Occipital lobe (tissue), 2 donors: ENCODE data around the gene TBC1D22A. TPM values are rescaled to one million over a fixed set of nuclear protein-coding genes. Genes with fewer than 3 reads are reported as not detected.

Experiments used
- DNase-seq: peaks from one replicate; lab custom pipeline; 2025; lab: John Stamatoyannopoulos, UW
- total RNA-seq: library from RNA; depleted of rRNA; stranded (reverse); fragments of >200 nt; gene quantifications from one replicate; pipeline ENCODE4 v1.2.3, GENCODE V29; 2014

The TBC1D22A gene
- total RNA-seq, 1 donor from 2014 or later: 4.5 TPM

DNA sequence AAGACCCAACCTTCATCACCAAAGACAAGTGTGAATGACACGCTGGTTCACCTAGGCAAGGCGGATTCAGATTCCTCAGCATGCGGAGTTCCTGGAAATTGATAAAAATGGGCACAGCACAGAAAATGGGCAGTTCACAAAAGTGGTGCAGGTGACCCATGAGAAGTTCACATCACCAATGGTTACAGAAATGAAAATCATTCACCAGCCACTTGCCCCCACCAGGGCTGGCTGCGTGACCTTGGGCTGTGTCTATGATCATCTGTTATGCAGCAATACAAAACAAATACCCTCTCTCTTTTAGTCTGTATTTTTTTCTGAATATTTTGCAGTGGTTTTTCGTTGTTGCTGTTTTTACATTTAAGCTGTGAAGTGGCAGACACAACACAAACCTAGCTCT lies 415.9 kb downstream of the TBC1D22A start:
- no peak for DNase-seq

DNA sequence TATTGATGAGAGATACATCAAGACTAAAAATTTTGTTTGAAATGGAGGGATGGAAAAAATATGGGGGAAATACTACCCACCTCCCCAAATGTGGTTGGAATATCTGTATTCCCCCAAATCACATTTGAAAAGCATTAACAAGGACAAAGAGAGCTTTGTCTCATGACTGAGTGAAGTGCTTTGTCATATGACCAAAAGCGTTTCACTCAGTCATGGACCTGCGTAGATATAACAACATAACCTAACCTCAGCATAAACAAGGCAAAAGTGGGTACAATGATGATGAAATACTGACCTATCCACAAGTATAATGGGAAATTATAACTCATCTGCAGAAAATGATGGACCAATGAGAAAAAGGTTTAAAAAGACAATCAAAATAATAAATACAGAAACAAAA lies 418.3 kb downstream of the TBC1D22A start:
- DNase-seq: no peak

DNA sequence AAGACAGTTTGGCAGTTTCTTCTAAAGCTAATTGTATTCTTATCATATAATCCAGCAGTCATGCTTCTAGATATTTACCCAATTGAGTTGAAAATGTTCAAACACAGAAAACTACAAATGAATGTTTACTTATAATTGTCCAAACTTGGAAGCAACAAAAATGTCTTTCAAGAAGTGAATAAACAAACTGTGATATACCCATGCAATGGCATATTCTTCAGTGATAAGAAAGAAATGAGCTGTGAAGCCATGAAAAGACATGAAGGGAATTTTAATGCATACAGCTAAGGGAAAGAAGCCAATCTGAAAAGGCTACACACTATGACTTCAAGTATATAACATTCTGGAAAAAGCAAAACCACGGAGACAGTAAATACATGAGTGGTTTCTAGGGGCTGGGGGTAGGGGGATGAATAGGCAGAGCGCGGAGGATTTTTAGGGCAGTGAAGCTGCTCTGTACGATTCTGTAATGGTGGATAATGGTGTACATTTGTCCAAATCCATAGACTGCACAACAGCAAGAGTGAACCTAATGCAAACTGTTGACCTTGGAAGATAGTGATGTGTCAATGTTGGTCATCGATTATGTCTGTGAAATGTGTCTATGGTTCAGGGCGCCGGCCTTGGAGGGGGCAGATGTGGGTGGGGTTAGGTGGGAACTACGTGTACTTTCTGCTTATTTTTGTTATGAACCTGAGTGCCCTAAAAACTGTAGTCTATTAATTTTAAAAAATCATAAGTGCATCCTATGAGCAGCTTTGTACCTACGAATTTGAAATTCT lies 424.9 kb downstream of the TBC1D22A start:
- DNase-seq: no peak

DNA sequence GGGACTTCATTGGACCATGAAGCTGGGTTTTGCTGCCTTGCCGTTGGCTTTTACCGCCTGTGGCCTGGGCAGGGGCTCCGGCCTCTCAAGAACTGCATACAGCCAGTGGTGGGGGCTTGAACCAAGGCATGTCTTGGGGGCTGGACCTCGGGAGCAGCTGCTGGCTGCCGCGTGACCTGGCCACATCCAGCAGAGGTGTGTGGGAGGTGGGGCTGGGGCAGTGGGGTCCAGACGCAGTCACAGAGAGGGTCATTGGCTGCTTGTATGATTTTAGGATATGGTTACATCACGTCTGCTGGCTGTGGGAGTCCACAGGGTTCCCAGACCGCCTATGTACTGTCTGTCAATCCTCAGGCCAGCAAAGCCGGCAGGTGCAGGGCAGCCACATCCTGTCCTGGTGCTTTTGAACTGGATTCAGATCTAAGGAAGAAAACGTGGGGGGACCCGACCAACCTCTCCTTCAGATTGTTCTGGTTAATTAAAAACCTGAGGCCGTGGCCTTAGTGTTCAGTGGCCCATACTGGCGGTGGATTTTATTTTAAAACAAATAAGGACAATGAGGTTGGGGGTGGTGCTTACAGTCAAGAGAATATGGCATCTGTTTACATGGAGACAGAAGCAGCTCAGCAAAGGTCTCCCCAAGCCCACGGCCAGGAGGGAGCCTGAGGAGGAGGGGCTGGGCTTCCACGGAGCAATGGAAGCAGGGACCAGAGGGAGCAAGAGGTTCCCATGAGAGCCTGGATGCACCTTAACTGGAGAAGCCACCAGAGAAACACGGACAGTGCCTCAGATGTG lies 426.0 kb downstream of the TBC1D22A start:
- DNase-seq: no peak

DNA sequence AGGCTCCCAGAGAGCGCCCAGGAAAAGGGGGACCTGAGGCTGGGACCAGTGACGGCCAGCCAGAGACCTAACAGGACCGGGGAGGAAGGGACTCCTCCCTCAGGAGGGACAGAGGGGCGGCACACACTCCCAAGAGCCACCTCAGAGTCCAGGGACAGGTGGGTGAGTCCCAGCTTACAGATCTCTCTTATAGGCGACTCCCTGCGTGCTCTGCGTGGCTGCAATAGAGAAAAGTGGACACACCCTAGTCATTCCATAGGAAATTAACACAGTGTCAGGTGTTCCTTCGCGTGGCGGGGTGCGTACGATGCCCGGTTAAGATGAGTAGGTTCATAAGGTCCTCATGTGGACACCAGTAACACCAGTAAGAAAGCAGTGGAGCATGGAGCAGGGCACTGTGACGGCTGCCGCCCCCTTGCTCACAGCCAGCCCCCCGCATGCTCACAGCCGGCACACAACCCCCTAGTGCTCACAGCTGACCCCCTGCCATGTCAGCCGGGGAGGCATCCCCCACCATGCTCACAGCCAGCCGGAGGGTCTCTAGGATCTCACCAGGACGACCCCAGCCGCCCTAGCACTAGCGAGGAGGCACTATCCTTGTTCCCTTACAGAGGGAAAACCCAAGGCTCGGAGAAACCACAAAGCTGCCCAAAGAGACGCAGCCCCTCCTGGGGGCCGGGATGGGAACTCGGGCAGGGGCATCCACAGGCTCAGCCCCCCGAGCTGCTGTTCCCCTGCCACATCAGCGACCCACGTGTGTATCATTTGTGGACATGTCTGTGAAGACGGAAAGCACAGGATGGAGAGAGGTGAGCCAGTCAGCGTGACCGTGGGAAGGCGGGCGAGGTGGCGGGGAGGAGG lies 426.8 kb downstream of the TBC1D22A start:
- no peak for DNase-seq

DNA sequence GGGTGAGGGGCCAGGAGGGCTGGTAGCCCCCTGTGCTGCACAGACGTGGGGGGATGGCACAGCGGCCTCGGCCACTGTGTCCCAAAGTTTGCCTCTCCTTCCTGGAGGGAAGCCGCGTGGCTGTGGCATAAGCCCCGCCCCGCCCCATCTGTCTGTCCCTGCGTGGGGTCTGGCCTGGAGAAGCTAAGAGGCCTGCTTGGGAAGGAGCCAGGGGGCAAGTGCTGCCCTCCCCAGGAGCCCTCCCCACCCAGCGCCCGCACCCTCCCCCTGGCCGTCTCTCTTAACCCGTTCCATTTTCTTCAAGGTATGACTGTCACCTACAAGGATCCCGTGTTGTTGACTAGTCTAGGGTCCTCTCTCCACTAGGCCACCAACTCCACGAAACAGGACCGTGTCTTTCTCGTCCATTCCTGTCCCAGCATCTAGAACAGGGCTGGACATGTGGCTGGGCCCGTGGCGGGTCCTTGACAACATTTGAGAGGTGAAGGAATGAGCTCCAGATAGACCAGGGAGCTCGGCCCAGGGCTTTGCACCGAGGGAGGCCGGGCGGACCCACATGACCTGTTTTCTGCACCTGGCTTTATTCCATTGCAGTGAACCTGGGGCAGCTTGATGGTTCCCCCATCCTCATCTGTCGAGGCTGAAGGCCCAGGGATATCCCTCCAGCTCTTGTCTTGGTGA lies 428.0 kb downstream of the TBC1D22A start:
- DNase-seq: no peak

DNA sequence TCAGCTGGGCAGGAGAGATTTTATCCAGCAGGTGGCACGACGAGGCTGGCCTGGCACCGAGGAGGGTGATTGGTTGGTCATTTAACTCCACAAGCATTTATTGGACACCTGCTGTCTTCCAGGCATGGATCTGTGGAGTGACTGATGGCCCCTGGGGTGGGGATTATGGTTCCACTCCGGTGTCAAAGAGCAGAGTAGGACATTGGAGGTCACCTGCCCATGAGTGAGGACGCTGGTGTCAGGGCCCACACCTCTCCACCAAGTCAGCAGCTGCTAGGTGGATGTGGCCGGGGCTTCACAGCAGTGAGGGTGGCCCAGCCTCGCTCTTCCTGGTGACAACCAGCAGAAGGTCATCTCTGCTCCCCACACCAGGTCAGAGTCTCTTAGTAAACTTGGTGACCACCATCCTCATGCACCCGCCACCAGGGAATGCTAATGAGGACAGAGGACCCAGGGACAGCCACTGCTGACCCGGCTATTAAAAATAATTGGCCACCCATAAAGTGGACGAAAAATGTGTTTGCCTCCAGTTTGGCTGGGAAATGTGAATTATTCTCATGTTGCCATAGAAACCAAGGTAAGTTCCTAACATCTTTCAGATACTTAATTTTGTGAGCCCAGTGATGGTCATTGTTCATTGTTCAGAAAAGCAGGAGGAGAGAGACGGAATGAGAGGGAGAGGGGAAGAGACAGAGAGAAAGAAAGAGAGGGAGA lies 428.7 kb downstream of the TBC1D22A start:
- DNase-seq: no peak

DNA sequence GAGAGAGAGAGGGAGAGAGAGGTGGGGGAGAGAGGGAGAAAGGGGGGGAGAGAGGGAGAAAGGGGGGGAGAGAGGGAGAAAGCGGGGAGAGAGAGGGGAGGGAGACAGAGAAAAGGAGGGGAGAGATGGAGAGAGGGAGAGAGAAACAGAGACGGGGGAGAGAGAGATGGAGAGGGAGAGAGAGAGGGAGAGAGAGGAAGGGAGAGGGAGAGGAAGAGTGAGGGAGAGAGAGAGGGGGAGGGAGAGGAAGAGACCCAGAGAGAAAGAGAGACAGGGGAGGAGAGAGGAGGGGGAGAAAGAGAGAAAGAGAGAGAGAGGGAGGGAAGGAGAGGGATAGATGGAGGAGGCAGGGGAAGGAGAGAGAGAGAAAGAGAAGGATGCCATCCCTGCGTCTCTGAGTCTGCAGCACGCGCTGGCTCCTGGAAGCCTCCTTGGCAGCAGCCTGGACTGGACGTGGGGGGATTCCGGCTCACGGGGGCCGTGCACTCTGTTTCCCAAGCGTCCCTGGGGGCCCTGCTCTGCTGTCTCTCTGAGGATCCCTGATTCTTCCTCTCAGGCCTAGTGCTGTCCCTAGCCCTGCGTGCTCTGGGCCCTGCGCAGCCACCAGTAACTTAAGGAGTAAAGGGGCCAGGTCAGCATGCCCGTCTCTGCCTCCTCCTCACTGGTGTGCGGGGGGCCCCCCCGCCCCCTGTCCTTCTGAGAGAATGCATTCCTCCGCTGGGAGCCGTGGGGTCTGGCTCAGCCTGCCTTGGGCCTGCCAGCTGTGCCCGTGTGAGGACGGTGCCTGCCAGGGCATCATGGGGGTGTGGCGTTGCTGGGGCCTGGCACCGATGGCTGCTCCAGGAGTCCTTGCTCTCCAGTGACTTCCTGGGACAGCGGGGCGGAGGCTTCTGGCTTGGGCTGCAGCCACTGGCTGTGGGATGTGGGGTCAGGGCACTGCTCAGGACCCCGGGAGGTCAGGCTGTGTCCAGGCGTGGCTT lies 429.5 kb downstream of the TBC1D22A start:
- DNase-seq: no peak

DNA sequence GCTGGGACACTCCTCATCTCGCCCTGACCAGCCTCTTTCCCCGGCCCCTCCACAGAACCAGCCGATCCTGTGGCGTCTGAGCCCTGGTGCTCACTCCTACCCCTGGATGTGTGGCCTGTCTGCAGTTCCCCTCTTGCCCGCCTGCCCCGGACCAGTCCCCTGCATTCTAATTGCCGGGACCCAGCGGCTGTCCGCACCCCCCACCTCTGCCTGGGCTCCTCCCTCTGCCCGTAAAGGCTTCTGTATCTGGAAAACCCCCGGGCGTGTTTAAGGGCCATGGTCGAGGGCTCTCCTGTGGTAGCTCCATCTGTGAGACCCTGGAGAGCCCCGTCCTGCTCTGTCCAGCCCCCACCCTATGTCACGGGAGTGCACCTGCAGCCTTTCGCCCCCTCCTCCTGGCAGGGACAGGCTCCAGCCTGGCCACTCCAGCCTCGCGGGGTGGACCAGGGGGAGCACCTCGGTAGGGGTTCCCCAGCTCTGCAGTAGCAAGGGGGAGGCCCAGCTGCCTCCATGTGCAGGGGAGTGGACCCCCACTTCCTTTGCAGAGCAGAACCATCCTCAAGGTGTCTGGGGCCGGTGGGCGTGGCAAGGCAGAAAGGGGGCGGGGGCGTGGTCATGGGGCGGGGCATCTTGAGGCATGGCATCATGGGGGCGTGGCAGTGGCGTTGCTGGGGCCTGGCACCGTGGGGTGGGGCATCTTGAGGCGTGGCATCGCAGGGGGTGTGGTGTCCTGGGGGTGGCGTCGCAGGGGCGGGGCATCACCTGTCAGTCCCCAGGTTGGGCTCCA lies 430.4 kb downstream of the TBC1D22A start:
- no peak for DNase-seq

DNA sequence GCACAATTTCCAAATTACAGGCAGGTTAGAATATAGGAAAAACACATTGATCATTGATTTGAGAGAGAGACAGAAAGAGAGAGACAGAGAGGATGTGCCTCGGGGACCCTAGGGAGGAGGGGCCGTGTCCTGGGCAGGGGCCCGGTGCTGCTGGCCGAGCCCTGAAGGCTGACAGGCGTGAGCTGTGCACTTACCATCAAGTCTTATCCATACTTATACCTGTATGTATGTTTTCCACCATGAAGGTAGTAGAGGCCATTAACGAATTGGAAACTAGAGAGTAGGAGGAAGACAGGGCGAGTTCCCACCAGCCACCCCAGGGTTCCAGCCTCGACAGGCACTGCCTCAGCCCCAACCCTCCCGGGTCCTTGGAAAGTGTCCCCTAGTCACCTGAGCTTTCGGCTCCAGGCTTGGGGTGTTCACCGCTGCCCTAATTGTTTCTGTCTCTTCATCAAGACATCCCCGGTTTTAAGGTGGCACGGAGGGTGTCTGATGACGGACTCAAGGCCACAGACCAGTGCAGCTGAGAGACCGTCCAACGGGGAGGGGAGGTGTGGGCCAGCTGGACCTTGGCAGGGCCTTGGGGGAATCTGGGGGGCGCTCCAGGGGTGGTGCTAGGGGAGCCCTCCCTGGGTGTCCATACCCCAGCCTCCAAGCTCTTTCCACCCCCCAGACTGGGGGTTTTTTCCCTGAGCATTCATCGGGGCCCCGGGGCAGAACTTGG lies 431.3 kb downstream of the TBC1D22A start:
- no peak for DNase-seq

DNA sequence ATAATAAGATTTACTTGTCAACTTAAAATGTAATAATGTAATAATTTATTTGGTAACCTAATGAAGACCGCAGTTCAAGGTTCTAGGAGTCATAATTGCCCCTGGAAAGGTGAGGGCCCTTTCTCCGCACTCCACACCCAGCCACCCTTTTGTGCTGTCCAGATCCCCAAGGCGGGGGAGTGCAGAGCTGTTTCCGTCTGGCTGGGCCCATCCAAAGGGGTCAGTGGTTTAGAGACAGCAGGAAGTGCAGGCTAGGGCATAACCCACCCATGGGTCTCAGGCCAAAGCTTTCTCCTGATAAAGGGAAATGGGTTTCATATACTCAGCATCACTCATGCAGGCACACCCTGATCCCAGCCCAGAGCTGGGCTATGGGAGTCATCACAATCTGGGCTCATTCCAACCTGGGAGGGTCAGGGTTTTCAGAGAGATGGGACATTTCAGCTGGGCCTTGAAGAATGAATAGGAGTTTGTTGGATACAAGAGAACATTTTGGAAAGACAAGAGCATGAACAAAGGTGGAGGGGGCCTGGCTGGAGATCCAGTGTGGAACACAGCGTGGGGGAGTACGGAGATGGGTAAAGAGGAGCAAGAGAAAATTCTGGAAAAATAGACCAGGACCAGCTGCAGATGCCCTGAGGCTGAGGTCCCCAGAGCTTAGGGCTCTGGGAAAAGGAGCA lies 432.2 kb downstream of the TBC1D22A start:
- DNase-seq: no peak

DNA sequence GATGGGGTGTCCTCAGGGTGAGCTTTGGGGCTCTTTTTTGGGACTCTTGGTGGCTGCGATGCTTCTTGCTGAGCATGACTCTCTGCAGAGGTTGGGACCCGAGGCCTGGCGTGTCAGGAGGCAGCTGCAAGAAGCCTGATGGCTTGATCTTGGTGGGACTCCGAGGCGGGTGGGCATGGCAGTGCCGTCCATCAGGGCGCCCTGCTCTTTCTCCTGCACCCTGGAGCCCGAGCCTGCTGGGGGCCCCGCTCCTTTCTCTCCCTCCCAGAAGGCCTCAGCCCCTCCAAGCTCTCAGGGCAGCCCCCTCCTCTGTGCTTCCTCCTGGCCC lies 432.7 kb downstream of the TBC1D22A start:
- DNase-seq: no peak

DNA sequence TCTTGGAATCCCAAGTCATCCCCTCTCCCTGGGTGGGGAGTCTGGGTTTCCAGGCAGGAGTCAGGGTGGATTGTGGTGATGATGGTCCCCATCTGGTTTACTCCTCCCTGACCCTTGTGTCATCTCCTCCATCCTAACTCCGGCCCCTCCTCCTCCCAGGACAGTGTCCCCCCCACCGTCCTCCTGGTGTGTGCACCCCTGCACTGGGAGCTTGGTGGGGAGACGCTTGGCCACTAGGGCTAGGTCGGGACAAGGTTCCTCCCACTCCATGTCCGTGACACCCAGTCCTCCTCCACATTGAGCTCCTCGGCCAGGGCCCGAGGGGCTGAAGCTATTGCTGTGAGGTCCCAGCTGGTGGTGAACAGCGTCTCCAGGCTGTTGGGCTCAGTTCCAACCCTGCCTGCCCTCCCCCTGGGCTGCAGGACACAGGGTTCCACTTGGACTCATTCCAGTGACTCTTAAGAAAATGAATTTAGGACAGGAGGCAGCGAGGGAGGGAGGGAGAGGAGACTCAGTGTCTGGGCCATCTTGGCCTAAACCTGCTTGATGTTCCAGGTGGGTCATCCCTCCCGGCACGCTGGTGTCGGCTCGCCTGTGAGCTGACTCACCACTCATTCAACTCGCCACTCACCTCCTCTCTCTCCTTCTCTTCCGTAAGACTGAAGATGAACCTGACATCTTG lies 433.2 kb downstream of the TBC1D22A start:
- no peak for DNase-seq

DNA sequence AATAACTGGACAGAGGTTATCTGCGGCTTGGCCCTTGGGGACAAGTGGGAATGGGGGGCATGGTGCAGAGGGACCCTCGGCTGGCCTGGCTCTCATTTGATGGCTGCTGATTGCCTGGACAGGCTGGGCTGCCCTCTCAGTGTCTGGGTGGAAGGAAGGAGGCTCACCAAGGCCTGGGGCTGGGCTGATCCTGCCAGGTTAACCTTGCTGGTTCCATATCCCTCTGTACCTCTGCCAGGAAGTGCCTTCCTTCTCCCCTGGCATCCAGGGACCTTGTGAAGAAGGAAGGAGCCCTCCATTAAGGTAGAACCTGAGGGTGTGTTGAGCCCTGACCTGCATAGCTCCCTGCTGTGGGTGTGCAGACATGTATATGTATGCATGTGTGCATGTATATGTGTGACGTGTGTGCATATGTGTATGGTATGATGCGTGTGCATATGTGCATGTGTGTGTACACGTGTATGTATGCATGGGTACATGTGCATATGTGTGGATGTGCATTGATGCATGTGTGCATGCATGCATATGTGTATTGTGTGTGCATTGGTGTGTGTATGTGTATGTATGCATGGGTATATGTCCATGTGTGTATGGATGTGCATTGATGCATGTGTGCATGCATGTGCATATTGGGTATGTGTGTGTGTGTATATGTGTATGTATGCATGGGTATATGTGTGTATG lies 433.9 kb downstream of the TBC1D22A start:
- DNase-seq: no peak

DNA sequence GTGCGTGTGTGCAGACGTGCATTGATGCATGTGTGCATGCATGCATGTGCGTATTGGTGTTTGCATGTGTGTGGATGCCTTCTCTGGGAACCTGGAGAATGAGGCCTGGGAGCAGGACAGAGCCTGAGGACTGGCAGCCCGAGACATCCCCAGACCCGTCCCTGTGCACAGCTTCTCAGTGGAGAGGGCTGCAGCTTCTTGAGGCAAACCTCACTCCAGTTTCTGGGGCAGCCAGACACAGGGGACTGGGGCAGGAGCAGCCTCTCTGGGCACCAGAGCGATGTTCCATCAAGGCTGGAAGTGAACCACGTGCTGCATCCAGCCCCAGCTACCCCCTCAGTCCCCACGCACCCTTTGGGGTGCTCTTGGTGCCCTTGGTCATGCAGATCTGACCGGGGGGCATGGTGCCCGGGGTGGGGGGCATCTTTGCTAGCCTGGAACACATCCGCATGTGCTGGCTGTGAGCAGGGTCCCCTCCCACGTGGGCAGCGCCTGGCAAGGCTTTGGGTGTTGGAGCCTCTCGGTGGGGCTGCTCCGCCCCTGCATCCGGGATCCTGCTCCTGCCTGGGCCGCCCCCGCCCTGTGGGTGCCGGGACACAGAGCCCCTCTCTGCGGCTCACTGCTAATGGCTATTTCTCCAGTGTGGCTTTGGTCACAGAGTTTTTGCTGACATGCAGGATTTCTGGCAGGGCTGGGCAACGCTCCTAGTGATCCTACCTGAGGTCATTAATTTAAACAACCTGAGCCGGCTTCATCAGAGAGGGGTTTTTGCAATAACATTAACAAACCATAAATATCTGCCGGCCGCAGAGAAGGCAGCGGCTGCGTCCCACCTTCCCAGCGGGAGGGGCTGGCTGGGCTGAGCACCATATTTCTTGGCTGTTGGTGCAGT lies 434.7 kb downstream of the TBC1D22A start:
- no peak for DNase-seq
